Neuronal stem cell (in vitro differentiated cells): ENCODE measurements around the gene LRRC40.

ENCODE experiments used
- DNase-seq: peaks from one replicate; pipeline ENCODE4 v3.0.0-alpha.2; 2013; ENCODE audit warnings: low spot score
- H2AFZ ChIP-seq: one replicate; pipeline ENCODE4 v1.6.1; 2013; ENCODE audit warnings: mild to moderate bottlenecking, low read length, inconsistent platforms
- H2AK5ac ChIP-seq: 2 replicates; pipeline ENCODE4 v1.6.1; 2013; ENCODE audit warnings: low read depth, mild to moderate bottlenecking, inconsistent platforms, low read length, moderate library complexity, mixed read lengths
- H2BK120ac ChIP-seq: 2 replicates; pipeline ENCODE4 v1.6.1; 2013; ENCODE audit warnings: low read depth, mild to moderate bottlenecking, inconsistent platforms, low read length, moderate library complexity, mixed read lengths
- H2BK12ac ChIP-seq: one replicate; pipeline ENCODE4 v1.6.1; 2013; ENCODE audit warnings: low read length, inconsistent platforms
- H2BK15ac ChIP-seq: 2 replicates; pipeline ENCODE4 v1.6.1; 2013; ENCODE audit warnings: mild to moderate bottlenecking, low read length, inconsistent platforms, mixed read lengths
- H2BK5ac ChIP-seq: one replicate; pipeline ENCODE4 v1.6.1; 2013; ENCODE audit warnings: inconsistent platforms, mild to moderate bottlenecking, low read length, moderate library complexity
- H3K14ac ChIP-seq: one replicate; pipeline ENCODE4 v1.6.1; 2013; ENCODE audit warnings: low read length, inconsistent platforms
- H3K18ac ChIP-seq: 2 replicates; pipeline ENCODE4 v1.6.1; 2013; ENCODE audit warnings: low read length, inconsistent platforms
- H3K23ac ChIP-seq: 2 replicates; pipeline ENCODE4 v1.6.1; 2013; ENCODE audit warnings: low read depth, mild to moderate bottlenecking, mixed read lengths, low read length, inconsistent platforms; ENCODE audit not compliant: poor library complexity
- H3K27ac ChIP-seq: replicated peaks from 3 replicates; pipeline ENCODE4 v1.5.1; 2013; ENCODE audit warnings: low read length, inconsistent platforms
- H3K27me3 ChIP-seq, 3 experiments: 2 replicates each; pipeline ENCODE4 v1.6.1; 2013; ENCODE audit warnings: low read length in 3 of 3, mild to moderate bottlenecking in 2 of 3, inconsistent platforms in 1 of 3, low read depth in 1 of 3, mixed read lengths in 1 of 3, moderate library complexity in 1 of 3; ENCODE audit not compliant: control insufficient read depth in 3 of 3, insufficient read depth in 3 of 3
- H3K36me3 ChIP-seq, 2 donors: replicated peaks in 1 of 2; 2 replicates each; pipeline ENCODE4 v1.6.1; 2013; ENCODE audit warnings: low read length in 2 of 2; ENCODE audit not compliant: control insufficient read depth in 2 of 2, insufficient read depth in 2 of 2
- H3K4ac ChIP-seq: 2 replicates; pipeline ENCODE4 v1.6.1; 2013; ENCODE audit warnings: inconsistent platforms, mild to moderate bottlenecking, low read length, moderate library complexity
- H3K4me1 ChIP-seq, 2 donors: 1 replicate in 1 of 2; 2 replicates in 1 of 2; pipeline ENCODE4 v1.6.1; 2013; ENCODE audit warnings: low read length in 2 of 2, low read depth in 1 of 2; ENCODE audit not compliant: control insufficient read depth in 2 of 2, insufficient read depth in 1 of 2
- H3K4me2 ChIP-seq: one replicate; pipeline ENCODE4 v1.6.1; 2013; ENCODE audit warnings: mild to moderate bottlenecking, low read length, inconsistent platforms; ENCODE audit not compliant: insufficient read depth, poor library complexity, severe bottlenecking
- H3K4me3 ChIP-seq, 2 donors: 2 replicates each; pipeline ENCODE4 v1.5.1; 2013; ENCODE audit warnings: low read length in 2 of 2, mild to moderate bottlenecking in 2 of 2, inconsistent platforms in 1 of 2, moderate library complexity in 1 of 2
- H3K79me1 ChIP-seq: one replicate; pipeline ENCODE4 v1.6.1; 2013; ENCODE audit warnings: low read depth, mild to moderate bottlenecking, inconsistent platforms, low read length, moderate library complexity
- H3K9ac ChIP-seq: one replicate; pipeline ENCODE4 v1.6.1; 2013; ENCODE audit warnings: mild to moderate bottlenecking, low read depth, low read length, inconsistent platforms; ENCODE audit not compliant: poor library complexity
- H3K9me3 ChIP-seq, 2 donors: replicated peaks in 1 of 2; 2 replicates each; pipeline versions ENCODE3 to v1.6.1; 2013; ENCODE audit warnings: low read length in 2 of 2, mild to moderate bottlenecking in 2 of 2, inconsistent platforms in 1 of 2, low read depth in 1 of 2, mixed read lengths in 1 of 2, moderate library complexity in 1 of 2; ENCODE audit not compliant: control insufficient read depth in 2 of 2, insufficient read depth in 1 of 2
- H4K8ac ChIP-seq: one replicate; pipeline ENCODE4 v1.6.1; 2013; ENCODE audit warnings: low read depth, mild to moderate bottlenecking, inconsistent platforms, low read length, moderate library complexity
- H4K91ac ChIP-seq: one replicate; pipeline ENCODE4 v1.6.1; 2013; ENCODE audit warnings: low read length, low read depth, mild to moderate bottlenecking, inconsistent platforms; ENCODE audit not compliant: poor library complexity
- WGBS, 2 donors: extraction: QIAGEN DNeasy Blood & Tissue Kit; methylation state at CpG; one replicate each; pipeline ENCODE4 v1.1.7; 2013; ENCODE audit warnings: missing lambda C conversion rate in 2 of 2, mixed read lengths in 1 of 2; ENCODE audit not compliant: insufficient read length in 2 of 2, insufficient replicate concordance in 1 of 2; ENCODE audit errors: extremely low coverage in 2 of 2; 5-methylcytosine and 5-hydroxymethylcytosine counted together

LRRC40 gene

DNA sequence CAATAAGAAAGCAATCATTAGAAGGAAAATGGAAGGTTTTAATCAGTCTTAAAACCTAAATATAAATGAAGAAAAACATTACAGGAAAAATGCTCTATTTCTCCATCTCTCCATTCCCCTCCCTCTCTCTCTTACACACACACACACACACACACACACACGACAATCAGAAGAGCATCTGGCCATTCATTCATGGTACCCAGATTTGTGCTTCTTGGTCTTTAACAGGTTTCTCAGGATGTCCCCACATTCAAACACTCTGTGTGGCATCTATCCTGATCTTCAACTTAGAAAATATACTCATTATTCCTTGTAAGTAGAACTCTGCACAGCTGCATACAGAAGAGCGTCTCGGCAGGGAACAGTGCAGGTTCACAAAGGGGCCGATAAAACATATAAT lies 779 bp downstream of the LRRC40 start:
- DNase-seq, result no peak
- H3K79me1 ChIP-seq, result peaks cover 5% of the 10 kb centered on the region
- peak overlapping the region; percentile 91 for H2AFZ ChIP-seq
- H3K4me3 ChIP-seq, result peak overlapping the region; percentile 88 to 89
- no peak overlapping the region for H3K4ac ChIP-seq
- H3K27me3 ChIP-seq, result no peaks in the 10 kb centered on the region
- H3K14ac ChIP-seq, result no peak overlapping the region
- H3K23ac ChIP-seq, result no peak overlapping the region
- H3K4me2 ChIP-seq, result peak overlapping the region; percentile 64
- no peak overlapping the region for H2BK15ac ChIP-seq
- no peak overlapping the region for H2BK5ac ChIP-seq
- H2AK5ac ChIP-seq, result no peak overlapping the region
- no peak overlapping the region for H2BK12ac ChIP-seq
- no peak overlapping the region for H2BK120ac ChIP-seq
- H3K9me3 ChIP-seq, result no peaks in the 10 kb centered on the region
- no peak overlapping the region for H4K8ac ChIP-seq
- H3K27ac ChIP-seq, result no peak overlapping the region
- H3K18ac ChIP-seq, result no peak overlapping the region
- no CpG with 5 or more reads among the region's 4 CpGs for WGBS, 2 donors
- H3K9ac ChIP-seq, result peak overlapping the region; percentile 63
- H3K36me3 ChIP-seq, result peaks cover 6 to 35% of the 10 kb centered on the region in 2 donors
- H4K91ac ChIP-seq, result no peak overlapping the region
- peaks cover 2 to 3% of the 10 kb centered on the region in 2 donors for H3K4me1 ChIP-seq

DNA sequence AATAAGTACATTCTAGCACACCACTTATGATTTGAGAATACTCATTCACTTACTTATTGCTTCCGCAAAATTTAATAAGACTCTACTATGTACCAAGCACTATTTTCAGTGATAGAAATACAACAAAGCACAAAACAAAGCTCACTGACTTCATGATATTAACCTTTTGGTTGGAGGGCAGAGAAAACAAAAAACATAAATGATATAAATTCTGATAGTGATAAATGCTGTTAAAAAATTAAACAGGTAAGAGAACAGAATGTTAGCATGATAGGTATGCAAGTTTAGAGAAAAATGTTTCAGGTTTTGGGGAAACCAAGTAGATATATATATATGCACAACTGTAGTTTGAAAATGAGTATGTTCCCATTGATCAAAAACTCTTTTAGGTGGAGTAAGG lies 1.2 kb downstream of the LRRC40 start:
- H3K4me3 ChIP-seq, result peak overlapping the region in 1 of 2 donors; percentile 89
- no peaks in the 10 kb centered on the region for H3K27me3 ChIP-seq

DNA sequence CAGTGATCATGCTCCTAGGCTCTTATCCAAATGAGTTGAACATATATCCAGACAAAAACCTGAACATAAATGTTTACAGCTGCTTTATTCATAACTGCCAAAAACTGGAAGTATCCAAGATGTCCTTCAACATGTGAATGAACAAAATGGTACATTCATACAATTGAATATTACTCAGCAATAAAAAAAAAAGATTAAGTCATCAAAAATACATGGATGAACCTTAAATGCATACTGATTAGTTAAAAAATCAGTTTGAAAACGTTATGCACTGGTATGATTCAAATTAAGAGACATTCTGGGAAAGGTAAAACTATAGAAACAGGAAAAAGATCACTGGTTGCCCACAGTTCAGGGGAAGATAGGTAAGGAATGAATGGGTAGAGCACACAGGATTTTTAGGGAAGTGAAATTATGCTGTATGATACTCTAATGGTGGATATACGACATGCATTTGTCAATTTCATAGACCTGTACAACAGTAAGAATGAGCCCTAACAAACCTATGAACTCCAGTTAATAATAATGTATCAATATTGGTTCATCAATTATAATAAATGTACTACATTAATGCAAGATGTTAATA lies 3.1 kb downstream of the LRRC40 start:
- no peak overlapping the region for H4K91ac ChIP-seq
- H3K14ac ChIP-seq, result no peak overlapping the region
- no peak overlapping the region for H2BK5ac ChIP-seq
- H2AFZ ChIP-seq, result no peak overlapping the region
- H3K79me1 ChIP-seq, result no peaks in the 10 kb centered on the region
- no peak overlapping the region for H4K8ac ChIP-seq
- no peak overlapping the region for H3K4me2 ChIP-seq
- peaks cover 0 to 17% of the 10 kb centered on the region in 2 donors for H3K36me3 ChIP-seq
- H2AK5ac ChIP-seq, result no peak overlapping the region
- no peak overlapping the region for H3K18ac ChIP-seq
- no peak overlapping the region for H3K27ac ChIP-seq
- no CpG with 5 or more reads among the region's 2 CpGs for WGBS, 2 donors
- H2BK12ac ChIP-seq, result no peak overlapping the region
- H3K4ac ChIP-seq, result no peak overlapping the region
- H3K4me3 ChIP-seq, result no peak overlapping the region
- no peaks in the 10 kb centered on the region for H3K27me3 ChIP-seq
- peaks cover 2 to 3% of the 10 kb centered on the region in 2 donors for H3K4me1 ChIP-seq
- H3K23ac ChIP-seq, result no peak overlapping the region
- H3K9me3 ChIP-seq, result no peaks in the 10 kb centered on the region
- no peak overlapping the region for H2BK15ac ChIP-seq
- H2BK120ac ChIP-seq, result no peak overlapping the region
- no peak for DNase-seq
- no peak overlapping the region for H3K9ac ChIP-seq

More for the DNA sequence above, 1.2 kb downstream of the LRRC40 start:
- no peak overlapping the region for H2BK5ac ChIP-seq
- no peak overlapping the region for H2BK120ac ChIP-seq
- peaks cover 6 to 32% of the 10 kb centered on the region in 2 donors for H3K36me3 ChIP-seq
- H4K91ac ChIP-seq, result no peak overlapping the region
- no CpG with 5 or more reads among the region's 1 CpG for WGBS, 2 donors
- H3K27ac ChIP-seq, result no peak overlapping the region
- no peak overlapping the region for H2AK5ac ChIP-seq
- H2BK15ac ChIP-seq, result no peak overlapping the region
- no peak overlapping the region for H3K4me2 ChIP-seq
- no peak overlapping the region for H4K8ac ChIP-seq
- DNase-seq, result no peak
- H2BK12ac ChIP-seq, result no peak overlapping the region
- H3K4me1 ChIP-seq, result peaks cover 2 to 3% of the 10 kb centered on the region in 2 donors
- H2AFZ ChIP-seq, result no peak overlapping the region
- no peak overlapping the region for H3K4ac ChIP-seq
- H3K23ac ChIP-seq, result no peak overlapping the region
- peaks cover 5% of the 10 kb centered on the region for H3K79me1 ChIP-seq
- H3K9ac ChIP-seq, result no peak overlapping the region
- no peaks in the 10 kb centered on the region for H3K9me3 ChIP-seq
- H3K14ac ChIP-seq, result no peak overlapping the region
- H3K18ac ChIP-seq, result no peak overlapping the region

DNA sequence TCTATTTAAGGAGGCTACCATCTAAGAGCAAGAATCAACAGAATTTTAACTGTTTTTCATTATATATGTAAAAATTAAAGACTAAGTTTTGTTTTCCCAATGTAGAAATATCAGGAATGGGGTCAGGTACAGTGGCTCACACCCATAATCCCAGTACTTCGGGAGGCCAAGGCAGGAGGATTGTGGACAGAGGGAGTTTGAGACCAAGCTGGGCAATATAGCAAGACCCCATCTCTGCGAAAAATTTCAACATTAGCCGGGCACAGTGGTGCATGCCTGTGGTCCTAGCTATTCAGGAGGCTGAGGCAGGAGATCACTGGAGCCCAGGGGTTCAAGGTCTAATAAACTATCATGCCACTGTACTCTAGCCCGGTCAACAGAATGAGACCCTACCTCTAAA lies 5.3 kb downstream of the LRRC40 start:
- H4K91ac ChIP-seq, result no peak overlapping the region
- no peak overlapping the region for H2BK5ac ChIP-seq
- no peak overlapping the region for H3K18ac ChIP-seq
- no peak overlapping the region for H2AFZ ChIP-seq
- no peaks in the 10 kb centered on the region for H3K4me1 ChIP-seq
- H3K27ac ChIP-seq, result no peak overlapping the region
- DNase-seq, result no peak
- peak overlapping the region in 1 of 2 donors; percentile 47 for H3K4me3 ChIP-seq
- no CpG with 5 or more reads among the region's 4 CpGs for WGBS, 2 donors
- no peaks in the 10 kb centered on the region for H3K79me1 ChIP-seq
- H4K8ac ChIP-seq, result no peak overlapping the region
- H3K27me3 ChIP-seq, result no peaks in the 10 kb centered on the region
- no peak overlapping the region for H3K14ac ChIP-seq
- no peak overlapping the region for H3K9ac ChIP-seq
- H3K36me3 ChIP-seq, result peaks cover 0 to 13% of the 10 kb centered on the region in 2 donors
- no peak overlapping the region for H3K4ac ChIP-seq
- H2AK5ac ChIP-seq, result no peak overlapping the region
- H3K9me3 ChIP-seq, result no peaks in the 10 kb centered on the region
- H3K23ac ChIP-seq, result no peak overlapping the region
- no peak overlapping the region for H2BK15ac ChIP-seq
- no peak overlapping the region for H2BK12ac ChIP-seq
- H2BK120ac ChIP-seq, result no peak overlapping the region
- no peak overlapping the region for H3K4me2 ChIP-seq
